ENCODE measurements around the gene NTPCR.
A peak's percentile ranks its signal among the peaks of the same experiment; 100 is the strongest.

Gene NTPCR

GRCh38 chr1:232915212-232915611 is 35.2 kb upstream of the NTPCR start:
- Histone ChIP-seq H3K79me2 (ENCODE audit: insufficient read depth, low read depth) (no peaks in the 10 kb centered on the region), H3K36me3 (ENCODE audit: insufficient read depth) (no peaks in the 10 kb centered on the region), H3K4me2 (no peak overlapping the region), H3K4me3 (IDR thresholded peaks at IDR 0.05; ENCODE audit: insufficient read depth, low read depth, low read length) (no peak overlapping the region), H3K4me1 (ENCODE audit: low read depth, poor library complexity, severe bottlenecking) (no peaks in the 10 kb centered on the region), H3K27me3 (ENCODE audit: insufficient read depth, low read depth) (no peaks in the 10 kb centered on the region), H4K20me1 (ENCODE audit: insufficient read depth) (no peaks in the 10 kb centered on the region), H3K27ac (no peak overlapping the region), H3K9ac (no peak overlapping the region), H2AFZ (ENCODE audit: low read depth) (no peak overlapping the region)
- TF ChIP-seq CTCF (conservative IDR thresholded peaks at IDR 0.05; ENCODE audit: low read depth, low read length), result no peak

DNA sequence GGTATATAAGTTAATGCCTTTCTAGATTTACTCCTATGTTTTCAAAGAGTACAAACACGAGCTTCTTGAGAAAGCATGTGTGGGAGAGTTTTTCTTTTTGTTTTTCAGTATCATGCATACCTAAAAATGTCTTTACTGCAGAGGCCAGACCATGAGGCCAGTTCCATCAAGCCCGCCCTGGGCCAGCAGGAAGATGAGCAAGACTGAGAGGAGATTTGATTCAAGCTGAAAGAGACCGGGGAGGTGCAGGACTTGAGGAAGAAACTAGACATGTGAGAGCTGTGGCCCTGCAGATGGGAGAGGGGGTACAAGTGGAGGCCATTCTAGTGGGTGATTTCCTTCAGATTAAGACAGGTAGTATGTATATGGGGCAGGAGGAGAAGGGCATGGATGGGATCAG is 33.4 kb upstream of the NTPCR start:
- Histone ChIP-seq H3K27ac (no peak overlapping the region), H3K4me2 (no peak overlapping the region), H3K4me1 (ENCODE audit: low read depth, poor library complexity, severe bottlenecking) (peaks cover under 1% of the 10 kb centered on the region), H3K4me3 (IDR thresholded peaks at IDR 0.05; ENCODE audit: insufficient read depth, low read depth, low read length) (no peak overlapping the region), H3K27me3 (ENCODE audit: insufficient read depth, low read depth) (no peaks in the 10 kb centered on the region), H4K20me1 (ENCODE audit: insufficient read depth) (no peaks in the 10 kb centered on the region), H3K79me2 (ENCODE audit: insufficient read depth, low read depth) (no peaks in the 10 kb centered on the region), H3K9ac (no peak overlapping the region), H2AFZ (ENCODE audit: low read depth) (no peak overlapping the region), H3K36me3 (ENCODE audit: insufficient read depth) (no peaks in the 10 kb centered on the region)
- TF ChIP-seq CTCF (conservative IDR thresholded peaks at IDR 0.05; ENCODE audit: low read depth, low read length), result no peak

DNA sequence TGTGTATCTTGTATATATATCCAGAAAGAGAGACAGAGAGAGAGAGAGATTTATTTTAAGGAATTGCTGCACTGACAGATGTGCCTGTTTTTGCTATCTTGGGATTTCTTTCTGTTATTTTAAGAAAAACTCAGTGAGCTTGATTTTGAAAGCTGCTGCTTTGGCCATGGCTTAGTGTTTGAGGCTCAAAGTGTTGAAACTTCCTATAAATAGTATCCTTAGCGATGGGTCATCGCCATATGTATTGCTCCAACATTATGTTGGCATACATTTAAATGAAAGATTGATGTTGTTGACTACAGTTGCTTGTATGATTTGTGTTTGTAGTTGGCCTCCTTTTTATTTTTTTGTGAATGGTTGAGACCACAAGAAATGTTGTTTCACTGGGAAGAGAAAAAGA is 29.0 kb upstream of the NTPCR start:
- TF ChIP-seq CTCF (conservative IDR thresholded peaks at IDR 0.05; ENCODE audit: low read depth, low read length), result no peak
- Histone ChIP-seq H3K36me3 (ENCODE audit: insufficient read depth) (no peaks in the 10 kb centered on the region), H3K27me3 (ENCODE audit: insufficient read depth, low read depth) (no peaks in the 10 kb centered on the region), H3K27ac (no peak overlapping the region), H2AFZ (ENCODE audit: low read depth) (no peak overlapping the region), H3K4me1 (ENCODE audit: low read depth, poor library complexity, severe bottlenecking) (peaks cover 31% of the 10 kb centered on the region), H3K4me3 (IDR thresholded peaks at IDR 0.05; ENCODE audit: insufficient read depth, low read depth, low read length) (no peak overlapping the region), H3K4me2 (no peak overlapping the region), H4K20me1 (ENCODE audit: insufficient read depth) (no peaks in the 10 kb centered on the region), H3K9ac (no peak overlapping the region), H3K79me2 (ENCODE audit: insufficient read depth, low read depth) (no peaks in the 10 kb centered on the region)

- H3K4me3 ChIP-seq (IDR thresholded peaks at IDR 0.05; ENCODE audit: insufficient read depth, low read depth, low read length), result no peak overlapping the region
- TF ChIP-seq CTCF (conservative IDR thresholded peaks at IDR 0.05; ENCODE audit: low read depth, low read length), result no peak
- H3K4me1 ChIP-seq (ENCODE audit: low read depth, poor library complexity, severe bottlenecking), result peaks cover 31% of the 10 kb centered on the region
- no peak overlapping the region for H2AFZ ChIP-seq (ENCODE audit: low read depth)
- no peaks in the 10 kb centered on the region for H3K79me2 ChIP-seq (ENCODE audit: insufficient read depth, low read depth)
- no peaks in the 10 kb centered on the region for H3K27me3 ChIP-seq (ENCODE audit: insufficient read depth, low read depth)
- H4K20me1 ChIP-seq (ENCODE audit: insufficient read depth), result no peaks in the 10 kb centered on the region
- peak overlapping the region; percentile 76 for H3K4me2 ChIP-seq
- H3K36me3 ChIP-seq (ENCODE audit: insufficient read depth), result no peaks in the 10 kb centered on the region
- H3K9ac ChIP-seq, result no peak overlapping the region
- no peak overlapping the region; the same call in 1 of the 2 replicates for H3K27ac ChIP-seq
Measured at GRCh38 chr1:232922485-232922884, 27.9 kb upstream of the NTPCR start.

Data from KMS-11 (cell line).